ENCODE data around the gene ARL13B.

GRCh38 chr3:94066506-94067500 lies 86.8 kb downstream of the ARL13B start:
- TF ChIP-seq ZNF274 (IDR thresholded peaks at IDR 0.05; ENCODE audit: low read depth, low read length) (no peak), SUZ12 (IDR thresholded peaks at IDR 0.05; ENCODE audit: extremely low read depth, insufficient read depth, insufficient read length) (no peak), YY1 (IDR thresholded peaks at IDR 0.05; ENCODE audit: insufficient read depth, insufficient read length) (no peak)
